Measurements from ENCODE around the gene CHMP3.

GRCh38 chr2:86552889-86553288 is 10.4 kb downstream of the CHMP3 start:
- TF ChIP-seq CTCF (IDR thresholded peaks at IDR 0.05) = no peak
- no peak for TF ChIP-seq EZH2 (IDR thresholded peaks at IDR 0.05)
- TF ChIP-seq EZH2phosphoT487 (IDR thresholded peaks at IDR 0.05) = no peak

Data from neural progenitor cell (in vitro differentiated cells).